Measurements from ENCODE around the gene RFC3. TPM values are rescaled to one million over a fixed set of nuclear protein-coding genes. Genes with fewer than 3 reads are reported as not detected.

Gene RFC3
- total and polyA plus RNA-seq, 2 experiments from 2014 or later = 6.8 to 14.2 TPM

DNA sequence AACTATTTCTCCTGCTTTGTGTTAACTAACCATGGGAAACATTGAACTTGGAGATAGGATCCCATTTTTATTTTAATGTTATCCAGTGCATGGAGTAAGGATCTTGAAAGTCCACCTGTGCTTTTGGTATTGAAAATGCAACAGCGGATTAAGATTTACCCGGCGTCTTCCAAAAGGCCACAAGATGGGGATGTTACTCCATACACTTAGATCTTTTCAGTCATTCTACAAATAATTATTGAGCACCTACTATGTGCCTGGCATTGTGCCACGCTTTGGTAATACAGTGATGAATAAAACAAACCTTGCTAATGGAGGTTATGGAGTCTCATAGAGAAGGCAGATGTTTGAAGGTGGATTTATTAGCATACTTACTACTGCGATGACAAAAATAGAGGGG, 56.9 kb downstream of the RFC3 start:
- no peaks in the 10 kb centered on the region for H3K36me3 ChIP-seq (replicated peaks; ENCODE audit: insufficient read depth, low read depth)
- no peak for DNase-seq (ENCODE audit: low spot score)
- TF ChIP-seq EZH2phosphoT487 (IDR thresholded peaks at IDR 0.05; ENCODE audit: low read depth, severe bottlenecking, unreplicated experiment) = no peak
- TF ChIP-seq, protein P1, sequence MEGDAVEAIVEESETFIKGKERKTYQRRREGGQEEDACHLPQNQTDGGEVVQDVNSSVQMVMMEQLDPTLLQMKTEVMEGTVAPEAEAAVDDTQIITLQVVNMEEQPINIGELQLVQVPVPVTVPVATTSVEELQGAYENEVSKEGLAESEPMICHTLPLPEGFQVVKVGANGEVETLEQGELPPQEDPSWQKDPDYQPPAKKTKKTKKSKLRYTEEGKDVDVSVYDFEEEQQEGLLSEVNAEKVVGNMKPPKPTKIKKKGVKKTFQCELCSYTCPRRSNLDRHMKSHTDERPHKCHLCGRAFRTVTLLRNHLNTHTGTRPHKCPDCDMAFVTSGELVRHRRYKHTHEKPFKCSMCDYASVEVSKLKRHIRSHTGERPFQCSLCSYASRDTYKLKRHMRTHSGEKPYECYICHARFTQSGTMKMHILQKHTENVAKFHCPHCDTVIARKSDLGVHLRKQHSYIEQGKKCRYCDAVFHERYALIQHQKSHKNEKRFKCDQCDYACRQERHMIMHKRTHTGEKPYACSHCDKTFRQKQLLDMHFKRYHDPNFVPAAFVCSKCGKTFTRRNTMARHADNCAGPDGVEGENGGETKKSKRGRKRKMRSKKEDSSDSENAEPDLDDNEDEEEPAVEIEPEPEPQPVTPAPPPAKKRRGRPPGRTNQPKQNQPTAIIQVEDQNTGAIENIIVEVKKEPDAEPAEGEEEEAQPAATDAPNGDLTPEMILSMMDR (IDR thresholded peaks at IDR 0.05; ENCODE audit: poor library complexity) = peak; percentile 7
- H3K79me2 ChIP-seq = no peaks in the 10 kb centered on the region
- no peak overlapping the region for H2AFZ ChIP-seq
- H3K27ac ChIP-seq = no peak overlapping the region
- no peaks in the 10 kb centered on the region for H4K20me1 ChIP-seq (ENCODE audit: insufficient read depth, poor library complexity, severe bottlenecking)
- no peaks in the 10 kb centered on the region for H3K9me2 ChIP-seq (replicated peaks; ENCODE audit: insufficient read depth)
- no peak overlapping the region for H3K4me3 ChIP-seq
- H3K4me2 ChIP-seq = no peak overlapping the region
- no peaks in the 10 kb centered on the region for H3K27me3 ChIP-seq
- 98% methylated on average over 5 of the region's 5 CpGs for WGBS (ENCODE audit: low lambda C conversion rate, missing lambda C conversion rate)
- H3K4me1 ChIP-seq (ENCODE audit: insufficient read depth) = peaks cover 12% of the 10 kb centered on the region
- H3K9me3 ChIP-seq (ENCODE audit: low read depth) = no peaks in the 10 kb centered on the region

DNA sequence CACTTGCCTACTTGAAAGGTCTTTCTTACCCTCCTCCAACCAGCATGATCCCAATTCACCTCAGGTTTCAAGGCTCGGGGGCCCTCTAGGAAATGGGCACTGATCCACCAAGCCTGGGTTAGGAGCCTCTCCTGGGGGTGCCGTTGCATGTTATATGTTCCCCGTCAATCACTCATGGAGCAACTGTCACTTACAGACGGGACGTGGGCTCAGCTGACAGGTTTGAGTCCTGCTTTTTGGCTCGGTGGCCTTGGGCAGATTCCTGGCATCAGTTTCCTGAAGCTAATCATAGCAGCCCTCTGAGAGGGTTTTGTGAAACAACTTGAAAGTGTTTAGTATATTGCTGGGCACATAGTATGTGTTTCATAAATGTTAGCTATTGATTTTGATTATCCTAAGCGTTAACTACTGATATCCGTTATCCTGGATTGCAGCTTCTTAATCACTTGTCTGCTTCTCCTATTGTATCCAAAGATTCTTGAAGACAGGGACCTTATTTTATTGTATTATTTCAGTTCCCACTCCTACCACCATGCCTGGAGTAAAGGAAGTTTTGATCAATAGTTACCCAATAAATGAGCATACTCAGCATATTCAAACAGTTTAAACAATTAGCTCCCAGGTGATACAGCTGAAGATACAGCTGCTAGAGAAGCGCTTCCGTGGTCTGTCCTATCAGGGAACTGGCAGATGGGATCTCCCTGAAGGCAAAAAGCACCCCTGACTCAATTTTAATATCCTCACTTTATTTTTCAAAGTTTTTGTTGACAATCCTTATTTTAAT, 57.9 kb downstream of the RFC3 start:
- Histone ChIP-seq H3K79me2 (no peaks in the 10 kb centered on the region), H3K27me3 (no peaks in the 10 kb centered on the region), H2AFZ (no peak overlapping the region), H3K9me2 (replicated peaks; ENCODE audit: insufficient read depth) (no peaks in the 10 kb centered on the region), H3K4me1 (ENCODE audit: insufficient read depth) (peaks cover 9% of the 10 kb centered on the region), H3K36me3 (replicated peaks; ENCODE audit: insufficient read depth, low read depth) (no peaks in the 10 kb centered on the region), H3K9me3 (ENCODE audit: low read depth) (no peaks in the 10 kb centered on the region), H4K20me1 (ENCODE audit: insufficient read depth, poor library complexity, severe bottlenecking) (no peaks in the 10 kb centered on the region), H3K27ac (no peak overlapping the region), H3K4me2 (no peak overlapping the region), H3K4me3 (no peak overlapping the region)
- no peak for DNase-seq (ENCODE audit: low spot score)
- TF ChIP-seq, protein P1 (IDR thresholded peaks at IDR 0.05; ENCODE audit: poor library complexity) = no peak
- TF ChIP-seq EZH2 (IDR thresholded peaks at IDR 0.05; ENCODE audit: borderline replicate concordance) = no peak
- no peak for TF ChIP-seq EZH2phosphoT487 (IDR thresholded peaks at IDR 0.05; ENCODE audit: low read depth, severe bottlenecking, unreplicated experiment)
- WGBS (ENCODE audit: low lambda C conversion rate, missing lambda C conversion rate) = 83% methylated on average over 10 of the region's 10 CpGs

DNA sequence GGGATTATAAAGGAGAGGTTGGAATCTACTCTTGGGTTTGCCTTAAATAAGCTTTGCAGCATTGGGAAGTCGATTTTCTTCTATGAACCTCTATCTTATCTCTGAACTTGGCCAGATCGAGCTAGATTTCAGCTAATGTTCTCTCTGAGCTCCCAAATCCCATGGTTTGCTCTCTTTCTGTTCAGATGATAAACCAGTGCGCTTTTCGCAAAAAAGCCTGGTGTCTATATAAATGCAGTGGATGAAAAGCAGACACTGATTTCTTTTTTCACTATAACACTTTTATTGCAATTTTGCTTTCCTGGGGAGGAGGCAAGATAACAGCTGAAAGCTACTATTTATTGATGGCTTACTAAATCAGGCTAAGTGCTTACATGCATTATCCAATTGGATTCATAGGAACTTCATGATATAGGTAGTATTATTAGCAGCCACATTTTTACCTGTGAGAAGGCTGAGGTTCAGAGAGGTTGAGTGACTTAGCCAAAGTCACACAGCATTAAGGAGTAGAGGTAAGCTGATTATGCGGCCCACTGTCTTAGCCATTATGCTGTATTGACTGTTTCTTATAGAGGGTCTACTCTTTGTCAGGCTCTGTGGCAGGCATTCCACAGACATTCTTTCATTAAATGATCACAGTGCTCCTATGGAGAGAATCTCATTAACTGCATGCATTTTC, 58.9 kb downstream of the RFC3 start:
- Histone ChIP-seq H3K27ac (no peak overlapping the region), H2AFZ (no peak overlapping the region), H3K4me2 (no peak overlapping the region), H3K9me3 (ENCODE audit: low read depth) (no peaks in the 10 kb centered on the region), H3K4me3 (no peak overlapping the region), H3K27me3 (no peaks in the 10 kb centered on the region), H3K79me2 (no peaks in the 10 kb centered on the region), H3K4me1 (ENCODE audit: insufficient read depth) (no peaks in the 10 kb centered on the region), H3K9me2 (replicated peaks; ENCODE audit: insufficient read depth) (no peaks in the 10 kb centered on the region), H4K20me1 (ENCODE audit: insufficient read depth, poor library complexity, severe bottlenecking) (no peaks in the 10 kb centered on the region), H3K36me3 (replicated peaks; ENCODE audit: insufficient read depth, low read depth) (no peaks in the 10 kb centered on the region)
- 39% methylated on average over 5 of the region's 5 CpGs for WGBS (ENCODE audit: low lambda C conversion rate, missing lambda C conversion rate)
- no peak for TF ChIP-seq EZH2phosphoT487 (IDR thresholded peaks at IDR 0.05; ENCODE audit: low read depth, severe bottlenecking, unreplicated experiment)
- TF ChIP-seq EZH2 (IDR thresholded peaks at IDR 0.05; ENCODE audit: borderline replicate concordance) = no peak
- TF ChIP-seq, protein P1 (IDR thresholded peaks at IDR 0.05; ENCODE audit: poor library complexity) = no peak
- no peak for DNase-seq (ENCODE audit: low spot score)
